RWPE1 (cell line): ENCODE results near the gene SPOPL.
A peak's percentile ranks its signal among the peaks of the same experiment; 100 is the strongest.
"Not testable (repeated sequence)": the region's sequence is repeated elsewhere in the genome, so short reads cannot be mapped to it uniquely, and the experiment has no call there.

Experiments used
- CTCF ChIA-PET: fragments of 350-600 bp; sonication (Branson Sonifier 250); formaldehyde crosslinking; extraction: SDS; loops from one replicate; lab custom pipeline; 2021; lab: Yijun Ruan, JAX
- POLR2A ChIA-PET: fragments of 400-600 bp; formaldehyde crosslinking; extraction: SDS; loops from one replicate; lab custom pipeline; 2020; ENCODE audit warnings: antibody characterized with exemption; ENCODE audit not compliant: low non-redundant PET; lab: Yijun Ruan, JAX
- DNase-seq: peaks from one replicate; pipeline ENCODE4 v3.0.0; 2012; ENCODE audit warnings: low spot score
- H3K27ac ChIP-seq: fragments of 450-650 bp; 2 replicates; pipeline ENCODE4 v1.5.1; 2017
- CTCF ChIP-seq: fragments of 450-650 bp; conservative IDR thresholded peaks from 2 replicates; pipeline ENCODE4 v1.5.1; 2017; ENCODE audit warnings: low read depth, mild to moderate bottlenecking

Gene SPOPL

GRCh38 chr2:138501425-138502254, at the start of gene SPOPL:
TSS of gene SPOPL (plus strand) at chr2:138501770. CDS start at chr2:138550217, 48,447 bp downstream.
- peak; percentile 95 for DNase-seq
- peak; percentile 26; the same call in 1 of the 2 replicates for TF ChIP-seq CTCF
- H3K27ac ChIP-seq, result peak within 1 kb of the TSS; percentile 90
- CTCF ChIA-PET, result interaction anchor here (0.6 to 0.9 kb wide), 2 partner anchors 128 to 309 kb away, joined by 3 read pairs; no protein-coding TSS in a partner anchor
- POLR2A ChIA-PET, result no interaction called here

GRCh38 chr2:138452324-138452723, 49.2 kb upstream of the SPOPL start:
- no peak for TF ChIP-seq CTCF
- no peak for DNase-seq
- ChIA-PET POLR2A (no interaction called here), CTCF (no interaction called here)
- H3K27ac ChIP-seq, result no peak overlapping the region

- POLR2A ChIA-PET, result no interaction called here
- DNase-seq, result peak; percentile 25
- TF ChIP-seq CTCF, result no peak
- CTCF ChIA-PET, result no interaction called here
- H3K27ac ChIP-seq, result no peak overlapping the region
Observed at GRCh38 chr2:138453815-138454214, 47.8 kb upstream of the SPOPL start.

- TF ChIP-seq CTCF, result no peak
- DNase-seq, result no peak
- ChIA-PET POLR2A (no interaction called here), CTCF (no interaction called here)
- no peak overlapping the region for H3K27ac ChIP-seq
Observed at GRCh38 chr2:138454761-138455160, 46.8 kb upstream of the SPOPL start.

GRCh38 chr2:138455275-138455674, 46.3 kb upstream of the SPOPL start:
- CTCF ChIA-PET, result no interaction called here
- no peak for TF ChIP-seq CTCF
- no peak overlapping the region for H3K27ac ChIP-seq
- no peak for DNase-seq
- POLR2A ChIA-PET, result no interaction called here

- TF ChIP-seq CTCF, result no peak
- CTCF ChIA-PET, result no interaction called here
Observed at GRCh38 chr2:138455691-138456090, 45.9 kb upstream of the SPOPL start.

GRCh38 chr2:138462689-138463088, 38.9 kb upstream of the SPOPL start:
- POLR2A ChIA-PET, H3K27ac ChIP-seq, DNase-seq: not testable (repeated sequence)
- CTCF ChIA-PET, result interaction anchor here (0.8 kb wide), 1 partner anchor 15 kb away, joined by 3 read pairs; no protein-coding TSS in a partner anchor

More at GRCh38 chr2:138455691-138456090, 45.9 kb upstream of the SPOPL start:
- POLR2A ChIA-PET, result no interaction called here
- H3K27ac ChIP-seq, result no peak overlapping the region
- no peak for DNase-seq
